Type B pancreatic cell (in vitro differentiated cells): ENCODE data around the gene LARP7. TPM values are rescaled to one million over a fixed set of nuclear protein-coding genes. Genes with fewer than 3 reads are reported as not detected.

Experiments used
- DNase-seq: peaks from one replicate; pipeline ENCODE4 v3.0.0; 2021; ENCODE audit warnings: mixed read lengths; ENCODE audit not compliant: unreplicated experiment; ENCODE audit errors: extremely low spot score
- H3K27ac Mint-ChIP-seq: 2 replicates; pipeline ENCODE4 v1.8.0; 2021; ENCODE audit warnings: mild to moderate bottlenecking, mixed read lengths
- H3K27me3 Mint-ChIP-seq: 2 replicates; pipeline ENCODE4 v1.8.0; 2021; ENCODE audit warnings: mixed read lengths
- H3K36me3 Mint-ChIP-seq: 2 replicates; pipeline ENCODE4 v1.8.0; 2021; ENCODE audit warnings: mixed read lengths
- H3K4me1 Mint-ChIP-seq: one replicate; pipeline ENCODE4 v1.8.0; 2021; ENCODE audit warnings: mixed read lengths; ENCODE audit not compliant: unreplicated experiment
- H3K4me3 Mint-ChIP-seq: 2 replicates; pipeline ENCODE4 v1.8.0; 2021; ENCODE audit warnings: mild to moderate bottlenecking, mixed read lengths
- H3K9me3 Mint-ChIP-seq: 2 replicates; pipeline ENCODE4 v1.8.0; 2021; ENCODE audit warnings: mixed read lengths
- total RNA-seq: library from RNA; stranded (reverse); gene quantifications from 2 replicates; pipeline ENCODE4 v1.2.1, GENCODE V29; 2021; ENCODE audit warnings: low replicate concordance
- TF ChIP-seq, protein P1 (sequence below): fragments of 200-600 bp; sonication (generic); conservative IDR thresholded peaks from 2 replicates; pipeline ENCODE4 v1.5.0; 2021; ENCODE audit warnings: antibody characterized with exemption, mild to moderate bottlenecking

LARP7 gene
- total RNA-seq, 1 donor from 2014 or later: 43.5 TPM

DNA sequence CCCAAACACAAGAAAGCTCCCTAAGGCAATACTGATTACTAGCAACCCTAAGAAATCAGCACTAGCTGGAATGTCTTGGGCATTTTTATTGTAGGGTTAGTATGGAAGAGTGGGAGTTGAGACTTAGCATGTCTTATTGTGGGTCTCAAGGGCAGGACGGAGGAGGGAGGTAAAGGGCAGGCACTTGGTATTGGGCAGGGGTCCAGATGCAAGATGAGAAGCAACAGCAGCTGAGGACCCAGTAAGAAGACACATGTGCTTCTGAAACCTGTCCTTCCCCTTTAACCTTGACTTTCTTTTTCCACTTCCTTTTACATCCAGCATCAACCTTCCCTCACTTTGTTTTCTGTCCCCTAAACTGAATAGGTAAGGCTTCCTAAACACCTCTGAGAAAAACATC is 37.4 kb downstream of the LARP7 start:
- H3K4me3 Mint-ChIP-seq: no peak overlapping the region
- H3K36me3 Mint-ChIP-seq: no peaks in the 10 kb centered on the region
- DNase-seq: no peak
- no peaks in the 10 kb centered on the region for H3K4me1 Mint-ChIP-seq
- no peaks in the 10 kb centered on the region for H3K27me3 Mint-ChIP-seq
- no peaks in the 10 kb centered on the region for H3K9me3 Mint-ChIP-seq
- no peak overlapping the region for H3K27ac Mint-ChIP-seq
- TF ChIP-seq, protein P1, sequence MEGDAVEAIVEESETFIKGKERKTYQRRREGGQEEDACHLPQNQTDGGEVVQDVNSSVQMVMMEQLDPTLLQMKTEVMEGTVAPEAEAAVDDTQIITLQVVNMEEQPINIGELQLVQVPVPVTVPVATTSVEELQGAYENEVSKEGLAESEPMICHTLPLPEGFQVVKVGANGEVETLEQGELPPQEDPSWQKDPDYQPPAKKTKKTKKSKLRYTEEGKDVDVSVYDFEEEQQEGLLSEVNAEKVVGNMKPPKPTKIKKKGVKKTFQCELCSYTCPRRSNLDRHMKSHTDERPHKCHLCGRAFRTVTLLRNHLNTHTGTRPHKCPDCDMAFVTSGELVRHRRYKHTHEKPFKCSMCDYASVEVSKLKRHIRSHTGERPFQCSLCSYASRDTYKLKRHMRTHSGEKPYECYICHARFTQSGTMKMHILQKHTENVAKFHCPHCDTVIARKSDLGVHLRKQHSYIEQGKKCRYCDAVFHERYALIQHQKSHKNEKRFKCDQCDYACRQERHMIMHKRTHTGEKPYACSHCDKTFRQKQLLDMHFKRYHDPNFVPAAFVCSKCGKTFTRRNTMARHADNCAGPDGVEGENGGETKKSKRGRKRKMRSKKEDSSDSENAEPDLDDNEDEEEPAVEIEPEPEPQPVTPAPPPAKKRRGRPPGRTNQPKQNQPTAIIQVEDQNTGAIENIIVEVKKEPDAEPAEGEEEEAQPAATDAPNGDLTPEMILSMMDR: no peak

DNA sequence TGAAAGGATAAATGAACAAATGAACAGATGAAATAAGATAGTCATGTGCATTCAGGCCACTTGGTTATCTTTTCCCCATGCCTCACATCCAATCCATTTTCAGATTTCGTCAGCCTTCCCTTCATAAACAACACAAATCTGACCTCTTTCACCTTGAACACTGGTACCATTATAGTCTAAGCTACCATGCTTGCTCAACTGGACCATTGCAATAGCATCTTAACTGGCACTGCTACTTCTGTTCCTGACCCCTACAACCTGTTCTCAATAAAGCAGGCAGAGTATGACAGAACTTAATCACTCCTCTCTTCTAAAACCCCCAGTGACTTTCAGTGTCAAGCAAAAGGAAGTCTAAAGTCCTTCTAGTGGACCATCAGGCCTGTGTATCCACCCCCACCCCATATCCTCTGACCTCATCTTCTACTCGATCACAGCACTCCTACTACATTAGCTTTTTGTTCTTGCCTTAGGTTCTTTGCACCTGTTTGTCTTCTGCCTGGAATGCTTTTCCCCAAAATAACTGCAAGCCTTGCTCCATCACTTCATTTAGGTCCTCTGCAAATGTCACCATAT is 40.7 kb downstream of the LARP7 start:
- DNase-seq: no peak
- TF ChIP-seq, protein P1: no peak
- no peaks in the 10 kb centered on the region for H3K4me1 Mint-ChIP-seq
- H3K4me3 Mint-ChIP-seq: no peak overlapping the region
- no peak overlapping the region for H3K27ac Mint-ChIP-seq
- no peaks in the 10 kb centered on the region for H3K27me3 Mint-ChIP-seq
- H3K9me3 Mint-ChIP-seq: no peaks in the 10 kb centered on the region
- no peaks in the 10 kb centered on the region for H3K36me3 Mint-ChIP-seq

DNA sequence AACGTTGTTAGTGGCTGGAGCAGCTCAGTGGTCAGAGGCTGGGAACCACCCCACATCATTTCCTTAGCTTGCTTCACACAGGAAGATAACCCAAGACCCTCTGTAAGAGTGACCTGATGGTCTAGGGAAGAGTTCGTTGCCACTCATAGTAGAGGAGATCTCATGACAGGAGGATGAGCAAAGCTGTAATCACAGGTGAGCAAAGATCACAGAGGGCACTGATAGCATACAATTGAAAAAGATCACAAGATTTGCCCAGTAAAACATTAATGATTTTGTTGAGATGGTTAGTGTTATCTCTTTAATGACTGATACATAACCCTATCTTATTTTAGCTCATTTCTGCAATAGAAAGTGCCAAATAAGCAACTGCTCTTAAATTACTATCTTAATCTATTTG is 44.1 kb downstream of the LARP7 start:
- H3K4me1 Mint-ChIP-seq: no peaks in the 10 kb centered on the region
- TF ChIP-seq, protein P1: no peak
- H3K36me3 Mint-ChIP-seq: no peaks in the 10 kb centered on the region
- no peaks in the 10 kb centered on the region for H3K27me3 Mint-ChIP-seq
- H3K9me3 Mint-ChIP-seq: no peaks in the 10 kb centered on the region
- no peak overlapping the region for H3K27ac Mint-ChIP-seq
- H3K4me3 Mint-ChIP-seq: no peak overlapping the region
- no peak for DNase-seq

DNA sequence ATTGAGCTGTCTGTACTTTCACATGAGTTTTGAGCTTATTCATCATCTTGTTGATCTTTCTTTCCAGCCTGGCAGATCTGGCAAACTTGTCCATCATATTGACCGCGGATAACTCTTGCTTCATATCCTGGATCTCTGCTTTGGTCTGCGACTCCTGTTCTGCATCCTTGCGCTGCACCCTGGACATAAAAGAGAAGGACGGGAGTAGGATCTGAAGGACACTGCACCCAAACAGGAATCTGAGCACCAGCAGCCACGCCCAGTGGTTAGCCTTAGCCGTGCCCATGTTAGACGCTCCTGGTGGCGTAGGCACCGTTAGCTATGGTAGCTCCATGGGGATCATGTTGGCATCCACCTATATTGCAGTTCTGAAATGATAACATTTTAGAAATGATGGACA is 56.6 kb downstream of the LARP7 start:
- H3K9me3 Mint-ChIP-seq: no peaks in the 10 kb centered on the region
- H3K27ac Mint-ChIP-seq: no peak overlapping the region
- H3K36me3 Mint-ChIP-seq: no peaks in the 10 kb centered on the region
- DNase-seq: no peak
- TF ChIP-seq, protein P1: no peak
- H3K27me3 Mint-ChIP-seq: peaks cover 4% of the 10 kb centered on the region
- no peaks in the 10 kb centered on the region for H3K4me1 Mint-ChIP-seq
- no peak overlapping the region for H3K4me3 Mint-ChIP-seq

DNA sequence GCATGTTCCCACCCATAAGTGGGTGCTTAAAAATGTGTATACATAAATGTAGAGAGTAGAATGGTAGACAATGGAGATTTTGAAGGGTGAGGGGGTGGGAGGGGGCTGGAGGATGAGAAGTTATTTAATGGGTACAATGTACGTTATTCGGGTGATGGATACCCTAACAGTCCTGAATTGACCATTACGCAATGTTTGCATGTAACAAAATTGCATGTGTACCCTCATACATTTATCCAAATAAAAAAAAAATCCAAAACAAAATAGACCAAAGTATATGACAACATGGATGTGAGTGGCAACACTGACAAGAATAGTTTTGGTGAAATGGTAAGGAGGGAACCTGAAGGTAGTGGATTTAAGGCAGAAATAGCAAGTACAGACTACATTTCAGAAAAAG is 63.7 kb downstream of the LARP7 start:
- H3K27me3 Mint-ChIP-seq: peaks cover 56% of the 10 kb centered on the region
- H3K27ac Mint-ChIP-seq: no peak overlapping the region
- DNase-seq: no peak
- no peak overlapping the region for H3K4me3 Mint-ChIP-seq
- no peaks in the 10 kb centered on the region for H3K36me3 Mint-ChIP-seq
- TF ChIP-seq, protein P1: no peak
- H3K4me1 Mint-ChIP-seq: peaks cover 8% of the 10 kb centered on the region
- no peaks in the 10 kb centered on the region for H3K9me3 Mint-ChIP-seq

DNA sequence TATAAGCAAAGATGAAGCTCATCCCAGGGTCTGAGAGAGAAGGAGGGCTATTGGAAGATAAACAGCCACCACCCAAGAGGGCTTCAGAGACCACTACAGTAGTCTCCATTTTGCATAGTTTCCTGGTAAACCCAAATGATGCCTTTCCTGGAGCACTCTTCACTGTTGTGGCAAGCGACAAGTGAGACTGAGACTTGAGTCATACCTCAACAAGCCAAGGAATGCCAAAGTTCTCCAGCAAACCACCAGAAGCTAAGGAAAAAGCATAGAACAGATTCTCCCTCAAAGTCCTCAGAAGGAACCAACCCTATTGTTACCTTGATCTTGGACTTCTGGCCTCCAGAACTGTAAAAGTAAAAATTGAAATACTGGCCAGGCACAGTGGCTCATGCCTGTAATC is 65.9 kb downstream of the LARP7 start:
- DNase-seq: no peak
- H3K36me3 Mint-ChIP-seq: no peaks in the 10 kb centered on the region
- H3K27ac Mint-ChIP-seq: no peak overlapping the region
- no peaks in the 10 kb centered on the region for H3K9me3 Mint-ChIP-seq
- H3K27me3 Mint-ChIP-seq: peaks cover 72% of the 10 kb centered on the region
- TF ChIP-seq, protein P1: no peak
- H3K4me3 Mint-ChIP-seq: no peak overlapping the region
- peaks cover 13% of the 10 kb centered on the region for H3K4me1 Mint-ChIP-seq
